Stimulated activated CD4-positive, alpha-beta T cell treated with anti-CD3 and anti-CD28 coated beads, TNF-alpha, amount 100 ng/mL, for 24 hours (primary cell): ENCODE results near the gene FLCN.
"Not testable (repeated sequence)": the region's sequence is repeated elsewhere in the genome, so short reads cannot be mapped to it uniquely, and the experiment has no call there.

Experiments used
- DNase-seq, 3 experiments: peaks; one replicate each; pipeline ENCODE4 v3.0.0-alpha.2; 2020; ENCODE audit warnings: low read depth in 3 of 3

FLCN gene

GRCh38 chr17:17206913-17207335, 30.0 kb downstream of the FLCN start:
- DNase-seq = no peak

DNA sequence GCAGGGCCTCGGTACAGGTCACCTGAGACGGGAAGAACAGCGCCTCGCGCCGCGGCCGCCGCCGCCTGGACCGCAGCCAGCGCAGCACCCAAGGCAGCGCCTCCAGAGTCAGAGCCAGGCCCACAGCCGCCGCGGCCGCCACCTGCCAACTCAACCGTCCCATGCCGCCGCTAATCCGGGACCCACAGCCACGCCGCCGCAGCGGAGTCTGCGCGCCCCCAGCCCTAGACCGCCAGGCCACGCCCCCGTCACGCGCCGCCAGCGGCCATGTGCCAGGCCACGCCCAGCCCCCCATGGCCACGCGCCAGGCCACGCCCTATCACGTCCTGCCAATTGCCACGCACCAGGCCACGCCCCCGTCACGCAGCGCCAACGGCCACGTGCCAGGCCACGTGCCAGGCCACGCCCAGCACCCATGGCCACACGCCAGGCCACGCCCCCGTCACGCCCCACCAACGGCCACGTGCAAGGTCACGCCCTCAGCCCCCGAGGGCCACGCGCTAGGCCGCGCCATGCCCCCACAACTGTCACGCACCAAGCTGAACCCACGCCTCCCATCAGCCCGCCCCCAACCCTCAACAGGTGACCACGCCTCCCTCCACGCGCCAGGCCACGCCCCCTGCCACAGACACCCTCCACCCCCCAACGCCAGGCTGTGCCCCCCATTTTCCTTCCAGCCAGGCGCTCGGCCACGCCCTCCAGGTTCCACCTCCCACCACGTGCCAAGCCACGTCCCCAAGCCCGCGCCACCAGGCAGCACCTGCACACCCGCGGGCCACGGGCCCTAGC, 30.6 kb downstream of the FLCN start, which contains the start of gene PLD6:
TSS of gene PLD6 (minus strand) at position 210 of the 789 bp plus-strand sequence. CDS start at position 163, 47 bp downstream.
- DNase-seq = peak; percentile 76 to 90 (median 81)

DNA sequence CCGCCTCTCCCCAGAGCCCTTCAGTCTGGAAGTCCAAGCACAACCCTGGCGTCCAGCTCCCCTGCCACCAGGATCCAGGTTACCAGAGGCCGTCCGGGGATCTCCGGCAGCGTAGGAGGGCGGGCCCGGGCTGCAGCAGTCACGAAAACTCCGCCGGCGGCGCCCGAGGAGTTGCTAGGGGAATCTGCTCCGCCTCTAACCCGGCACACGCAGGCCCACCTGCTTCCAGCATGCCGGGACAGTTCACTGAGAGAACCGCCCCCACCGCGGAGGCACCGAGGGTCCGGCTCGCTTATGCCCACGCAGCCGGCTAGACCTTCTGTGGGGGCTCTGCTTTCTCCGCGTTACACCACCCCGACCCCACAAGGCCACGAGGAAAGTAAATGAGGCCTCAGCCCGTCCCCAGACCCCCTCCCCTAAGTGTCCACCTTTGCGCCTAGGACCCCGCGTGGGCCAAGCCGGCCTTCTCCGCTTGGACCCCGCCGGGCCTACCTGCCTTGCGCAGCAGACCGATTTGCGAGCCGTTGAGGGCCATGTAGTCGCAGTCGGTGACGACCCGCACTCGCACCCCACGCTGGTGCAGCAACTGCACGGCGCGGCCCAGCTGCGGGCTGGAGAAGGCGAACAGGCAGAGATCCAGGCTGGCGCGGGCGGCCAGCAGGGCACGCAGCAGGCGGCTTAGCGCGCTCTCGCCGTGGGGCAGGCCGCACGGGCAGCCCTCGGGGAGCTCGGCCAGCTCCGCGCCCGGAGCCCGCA, 31.4 kb downstream of the FLCN start:
- DNase-seq = peak; percentile 28 to 62 (median 42)

DNA sequence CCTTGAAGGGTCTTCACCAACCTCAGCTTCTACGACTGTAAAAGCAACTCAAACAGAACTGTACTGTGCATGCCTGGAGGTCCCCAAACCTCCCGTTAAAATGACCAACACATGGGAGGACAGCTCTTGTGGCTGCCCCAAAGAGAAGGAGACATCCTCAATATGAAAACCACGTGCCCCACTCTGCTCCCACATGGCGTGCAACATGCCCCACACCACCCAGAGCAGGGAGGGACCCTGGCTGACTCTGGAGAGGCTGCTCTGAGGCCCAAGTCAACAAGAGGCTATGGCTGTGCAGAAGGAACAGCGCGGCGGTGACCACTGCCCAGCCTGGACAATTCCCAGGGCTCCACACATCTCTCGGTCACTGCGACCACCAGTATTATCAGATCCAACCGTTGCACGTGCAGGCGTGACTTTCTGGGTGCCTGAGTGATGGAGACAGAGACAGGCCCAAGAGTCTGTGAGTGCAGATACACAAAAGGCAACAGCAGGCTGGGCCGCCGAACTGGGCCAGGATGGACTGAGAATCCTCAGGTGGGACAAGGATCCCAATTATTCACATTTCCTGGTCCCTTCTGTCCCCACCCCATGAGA, 32.2 kb downstream of the FLCN start:
- no peak for DNase-seq

DNA sequence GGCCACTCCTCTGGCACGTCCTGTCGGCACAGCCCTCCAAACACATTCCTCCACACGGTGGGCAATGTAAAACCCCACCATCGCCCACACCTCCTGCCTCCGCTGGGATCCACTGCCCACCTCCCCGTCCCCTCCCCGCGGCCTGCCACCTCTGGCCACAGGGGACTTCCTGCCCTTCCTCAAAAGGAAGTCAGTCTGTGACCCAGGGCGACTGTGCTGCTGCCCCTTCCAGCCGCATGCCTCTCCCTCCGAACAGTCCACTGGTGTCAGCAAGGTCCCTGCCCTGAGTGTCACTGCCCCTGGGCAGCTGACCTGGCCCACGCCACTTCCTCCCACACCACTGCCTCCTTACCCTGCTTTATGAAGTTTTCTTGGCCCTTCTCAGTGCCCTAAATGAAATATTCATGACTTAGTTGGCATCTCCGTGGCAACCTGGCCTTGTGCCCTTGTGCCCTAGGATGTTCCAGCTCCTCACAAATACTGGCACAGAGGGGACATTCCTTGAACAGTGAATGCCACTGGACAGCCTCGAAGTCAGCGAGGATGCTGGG, 32.9 kb downstream of the FLCN start:
- DNase-seq = no peak

- no peak for DNase-seq
Observed at GRCh38 chr17:17203173-17203730, 33.7 kb downstream of the FLCN start.

- no peak for DNase-seq
Observed at GRCh38 chr17:17201907-17202306, 35.1 kb downstream of the FLCN start.

GRCh38 chr17:17201271-17201670, 35.7 kb downstream of the FLCN start:
- DNase-seq = no peak

DNA sequence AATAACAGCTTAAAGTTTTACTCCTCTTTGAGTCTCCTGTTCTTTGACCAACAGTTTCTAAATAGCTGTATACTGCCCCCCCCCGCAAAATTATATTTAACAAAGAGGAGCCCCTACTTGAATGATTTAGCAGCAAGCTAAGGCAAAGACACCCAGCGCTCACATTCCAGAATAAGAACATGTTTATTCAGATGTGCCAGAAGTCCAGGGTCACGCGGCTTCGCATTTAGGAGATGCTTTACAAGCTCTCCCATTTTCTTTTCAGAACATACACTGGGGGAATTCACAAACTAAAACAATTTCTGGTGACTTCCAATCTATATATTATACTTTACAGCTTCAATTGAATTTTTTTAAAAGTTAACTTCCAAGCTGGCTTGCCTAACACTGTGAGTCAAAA, 36.1 kb downstream of the FLCN start:
- no peak for DNase-seq

DNA sequence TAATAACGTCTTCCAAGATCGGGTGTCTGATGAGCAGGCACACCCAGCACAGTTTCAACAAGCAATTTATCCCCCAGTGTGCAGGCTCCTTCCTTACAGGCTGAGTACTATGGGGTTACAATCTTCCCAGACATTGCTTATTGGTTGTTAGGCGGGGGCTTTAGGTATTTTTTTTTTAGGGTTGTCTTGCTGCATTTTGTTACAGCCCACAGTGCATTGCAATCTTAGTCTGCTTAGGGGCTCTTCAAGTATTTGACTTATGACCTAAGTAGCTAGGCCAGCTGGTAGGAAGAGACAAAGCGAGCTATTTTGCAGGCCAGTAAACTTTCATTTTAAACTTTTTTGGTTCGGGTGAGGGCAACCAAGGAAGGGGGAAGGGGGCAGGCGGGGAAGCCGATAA, 36.7 kb downstream of the FLCN start:
- DNase-seq = no peak

DNA sequence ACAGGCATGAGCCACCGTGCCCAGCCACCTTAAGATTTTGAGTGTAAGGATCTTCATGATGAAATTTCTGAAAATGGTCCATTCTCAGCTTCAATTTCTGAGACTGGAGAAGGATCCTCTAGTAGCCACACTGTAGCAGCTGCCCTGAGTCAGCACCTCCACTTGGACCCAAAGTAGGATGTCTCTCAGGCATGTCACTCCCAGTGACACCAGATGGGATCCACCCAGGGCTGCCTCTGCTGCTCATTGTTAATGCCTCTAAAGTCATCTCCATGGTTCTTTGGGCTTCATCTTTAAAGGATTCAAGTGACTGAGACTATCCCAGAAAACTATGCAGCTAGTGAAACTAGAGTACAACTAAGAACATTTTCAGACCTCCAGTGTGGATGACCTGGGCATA, 38.7 kb downstream of the FLCN start:
- DNase-seq = no peak

DNA sequence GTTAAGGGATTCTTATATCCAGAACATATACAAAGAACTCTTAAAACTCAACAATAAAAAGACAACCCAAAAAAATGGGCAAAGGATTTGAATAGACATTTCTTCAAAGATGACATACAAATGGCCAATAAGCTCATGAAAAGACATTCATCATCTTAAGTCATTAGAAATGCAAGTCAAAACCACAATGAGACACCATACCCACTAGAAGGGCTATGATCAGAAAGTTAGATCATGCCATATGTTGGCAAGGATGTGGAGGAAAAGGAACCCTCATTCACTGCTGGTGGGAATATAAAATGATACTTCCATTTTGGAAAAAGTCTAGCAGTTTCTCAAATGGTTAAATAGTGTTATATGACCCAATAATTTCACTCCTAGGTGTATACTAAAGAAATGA, 40.2 kb downstream of the FLCN start:
- no peak for DNase-seq

GRCh38 chr17:17195466-17195865, 41.5 kb downstream of the FLCN start:
- DNase-seq = not testable (repeated sequence)

GRCh38 chr17:17191961-17192381, 45.0 kb downstream of the FLCN start:
- no peak for DNase-seq

DNA sequence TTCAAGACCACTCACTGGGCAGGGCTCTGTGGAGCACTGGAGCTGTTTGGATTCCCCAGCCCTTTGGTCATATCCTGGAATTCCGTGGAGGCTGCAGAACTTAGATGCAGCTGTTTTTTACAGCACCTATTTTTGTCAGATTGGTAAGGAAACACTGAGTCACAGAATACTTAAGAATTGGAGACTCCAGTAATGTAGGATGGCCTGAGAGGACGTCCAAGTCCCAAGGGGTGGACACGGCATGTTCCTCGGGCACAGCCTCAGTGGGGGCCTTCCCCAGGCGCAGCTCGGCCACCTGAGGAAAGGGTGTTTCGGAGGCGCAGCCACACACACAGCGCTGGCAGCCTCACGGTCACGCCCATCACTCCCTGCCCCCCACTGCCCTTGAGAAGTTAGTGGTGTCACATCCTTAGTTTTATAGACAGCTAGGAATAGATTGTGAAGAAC, 45.6 kb downstream of the FLCN start:
- DNase-seq = no peak

DNA sequence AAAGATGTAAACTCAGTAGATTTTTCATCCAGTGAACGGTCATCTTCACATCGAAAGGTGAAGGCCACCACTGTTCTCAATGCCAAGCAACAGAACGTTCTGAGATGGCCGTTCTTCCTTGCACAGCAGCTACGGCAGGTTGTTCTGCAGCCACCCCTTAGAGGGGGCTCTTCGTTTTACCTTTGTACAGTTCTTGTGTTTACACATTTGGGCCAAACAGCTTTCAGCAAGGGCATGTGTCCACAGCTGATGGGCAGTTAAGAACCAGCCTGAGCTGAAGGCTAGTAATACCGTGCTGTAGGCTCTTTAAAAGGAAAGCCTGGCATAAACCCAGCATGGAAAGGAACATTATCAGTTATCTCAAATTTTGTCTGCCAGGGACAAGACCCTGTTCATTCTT, 46.8 kb downstream of the FLCN start:
- DNase-seq = no peak

DNA sequence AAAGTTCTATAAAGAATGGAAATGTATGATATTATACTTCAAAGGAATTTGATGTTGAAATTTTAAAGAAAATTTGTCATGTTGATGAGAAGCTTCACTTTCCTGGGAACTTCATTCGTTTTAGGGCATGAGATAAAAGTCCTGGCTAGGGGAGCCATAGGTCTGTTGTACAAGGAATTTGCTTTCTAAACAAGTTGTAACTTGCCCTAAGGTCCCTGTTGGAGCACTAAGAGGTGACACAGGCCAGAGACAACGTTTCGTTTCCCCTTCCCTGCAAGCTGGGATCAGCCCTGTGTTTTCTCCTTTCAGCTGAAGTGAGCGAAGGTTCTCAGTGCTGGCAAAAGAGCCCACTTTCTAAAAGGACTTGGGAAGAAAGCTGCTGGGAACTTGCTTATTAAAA, 47.4 kb downstream of the FLCN start:
- DNase-seq = no peak

DNA sequence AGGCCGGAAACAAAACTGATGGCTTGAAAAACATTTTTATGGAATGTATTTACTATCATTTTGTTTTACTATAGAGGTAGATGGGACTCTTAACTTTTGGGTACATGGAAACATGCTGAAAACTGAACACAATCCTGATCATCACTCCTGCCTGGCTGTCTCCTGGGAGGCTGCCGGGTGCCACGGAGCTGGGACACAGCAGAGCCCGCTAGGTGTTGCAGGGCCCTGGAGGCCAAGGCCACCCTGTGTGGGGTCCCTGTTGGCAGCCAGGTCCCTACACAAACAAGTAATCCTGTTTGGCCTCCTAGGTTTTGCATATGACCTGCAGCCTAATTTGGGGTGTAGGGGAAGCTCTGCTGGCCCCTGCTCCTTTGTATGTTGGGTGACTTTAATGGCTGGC, 48.4 kb downstream of the FLCN start:
- DNase-seq = no peak

- no peak for DNase-seq
Observed at GRCh38 chr17:17186551-17187505, 50.1 kb downstream of the FLCN start.

DNA sequence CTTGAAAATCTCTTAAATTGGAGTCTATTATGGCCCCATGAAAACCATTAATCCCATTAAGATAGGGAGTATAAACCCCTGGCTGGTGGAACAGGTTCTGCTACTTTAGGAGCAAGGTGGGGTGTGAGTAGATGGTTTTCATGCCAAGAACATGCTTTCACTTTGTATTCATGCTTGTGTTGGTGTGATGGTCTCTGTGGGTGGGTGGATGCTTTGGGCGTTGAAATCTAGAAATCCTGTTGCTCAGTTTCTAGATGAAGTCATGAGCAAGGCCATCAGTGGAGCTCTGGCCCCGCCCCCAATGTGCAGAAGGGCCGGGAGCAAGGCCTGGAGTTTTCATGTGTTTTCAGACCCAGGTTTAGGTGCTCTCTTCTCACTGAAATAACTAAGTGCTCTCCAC, 50.9 kb downstream of the FLCN start:
- peak; percentile 26 to 58 (median 36) for DNase-seq
